ENCODE measurements around the gene CEP128. TPM values are rescaled to one million over a fixed set of nuclear protein-coding genes. Genes with fewer than 3 reads are reported as not detected.
A peak's percentile ranks its signal among the peaks of the same experiment; 100 is the strongest.

CEP128 gene
- total RNA-seq, 1 donor from 2014 or later, result 9.7 TPM

- no peak for TF ChIP-seq CTCF (IDR thresholded peaks at IDR 0.05)
- no peak overlapping the region for H3K27ac Mint-ChIP-seq (ENCODE audit: unreplicated experiment)
- peaks cover 10% of the 10 kb centered on the region for H3K9me3 Mint-ChIP-seq (ENCODE audit: unreplicated experiment)
- no peaks in the 10 kb centered on the region for H3K4me1 Mint-ChIP-seq (ENCODE audit: unreplicated experiment)
- no peaks in the 10 kb centered on the region for H3K27me3 Mint-ChIP-seq (ENCODE audit: unreplicated experiment)
- peaks cover 10% of the 10 kb centered on the region for H3K36me3 Mint-ChIP-seq (ENCODE audit: unreplicated experiment)
- no peak overlapping the region for H3K4me3 Mint-ChIP-seq (ENCODE audit: unreplicated experiment)
- no peak for DNase-seq (ENCODE audit: extremely low spot score, unreplicated experiment)
These were observed 143.3 kb downstream of the CEP128 start for GRCh38 chr14:80798211-80798610.

- H3K4me1 Mint-ChIP-seq (ENCODE audit: unreplicated experiment), result peaks cover 9% of the 10 kb centered on the region
- peaks cover 9% of the 10 kb centered on the region for H3K9me3 Mint-ChIP-seq (ENCODE audit: unreplicated experiment)
- H3K36me3 Mint-ChIP-seq (ENCODE audit: unreplicated experiment), result peaks cover 7% of the 10 kb centered on the region
- no peak overlapping the region for H3K4me3 Mint-ChIP-seq (ENCODE audit: unreplicated experiment)
- no peak overlapping the region for H3K27ac Mint-ChIP-seq (ENCODE audit: unreplicated experiment)
- no peak for TF ChIP-seq CTCF (IDR thresholded peaks at IDR 0.05)
- no peak for DNase-seq (ENCODE audit: extremely low spot score, unreplicated experiment)
- no peaks in the 10 kb centered on the region for H3K27me3 Mint-ChIP-seq (ENCODE audit: unreplicated experiment)
These were observed 148.8 kb downstream of the CEP128 start for GRCh38 chr14:80792771-80793170.

- no peak for TF ChIP-seq CTCF (IDR thresholded peaks at IDR 0.05)
- Mint-ChIP-seq H3K27me3 (ENCODE audit: unreplicated experiment) (no peaks in the 10 kb centered on the region), H3K9me3 (ENCODE audit: unreplicated experiment) (peaks cover 5% of the 10 kb centered on the region), H3K36me3 (ENCODE audit: unreplicated experiment) (peaks cover 3% of the 10 kb centered on the region), H3K4me1 (ENCODE audit: unreplicated experiment) (peaks cover 26% of the 10 kb centered on the region), H3K27ac (ENCODE audit: unreplicated experiment) (peak overlapping the region; percentile 56), H3K4me3 (ENCODE audit: unreplicated experiment) (no peak overlapping the region)
- no peak for DNase-seq (ENCODE audit: extremely low spot score, unreplicated experiment)
These were observed 153.7 kb downstream of the CEP128 start for GRCh38 chr14:80787876-80788275.

GRCh38 chr14:80784820-80785219, 156.7 kb downstream of the CEP128 start:
- Mint-ChIP-seq H3K4me1 (ENCODE audit: unreplicated experiment) (peaks cover 28% of the 10 kb centered on the region), H3K27ac (ENCODE audit: unreplicated experiment) (peak overlapping the region; percentile 36), H3K27me3 (ENCODE audit: unreplicated experiment) (no peaks in the 10 kb centered on the region), H3K36me3 (ENCODE audit: unreplicated experiment) (no peaks in the 10 kb centered on the region), H3K9me3 (ENCODE audit: unreplicated experiment) (peaks cover 5% of the 10 kb centered on the region), H3K4me3 (ENCODE audit: unreplicated experiment) (no peak overlapping the region)
- peak; percentile 58 for TF ChIP-seq CTCF (IDR thresholded peaks at IDR 0.05)
- no peak for DNase-seq (ENCODE audit: extremely low spot score, unreplicated experiment)

DNA sequence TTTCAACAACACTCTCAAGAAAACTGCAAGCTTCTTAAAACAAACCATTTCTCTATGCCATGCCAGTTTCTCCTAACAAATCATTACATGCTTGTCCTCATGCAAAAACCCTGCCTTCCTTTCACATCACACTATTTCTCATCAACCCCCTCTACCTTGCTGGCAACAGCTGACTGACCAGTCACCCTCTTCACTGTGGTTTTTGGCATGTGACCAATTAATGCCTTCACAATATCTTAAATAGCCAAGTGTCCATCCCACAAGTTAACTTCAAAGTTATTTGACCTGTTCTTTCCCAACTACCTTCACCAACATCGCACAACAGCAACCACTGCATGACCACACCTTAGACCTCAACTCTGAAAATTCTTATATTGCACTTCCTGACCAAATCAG, 159.6 kb downstream of the CEP128 start:
- no peak for TF ChIP-seq CTCF (IDR thresholded peaks at IDR 0.05)
- no peaks in the 10 kb centered on the region for H3K36me3 Mint-ChIP-seq (ENCODE audit: unreplicated experiment)
- DNase-seq (ENCODE audit: extremely low spot score, unreplicated experiment), result no peak
- H3K4me1 Mint-ChIP-seq (ENCODE audit: unreplicated experiment), result peaks cover 26% of the 10 kb centered on the region
- H3K27me3 Mint-ChIP-seq (ENCODE audit: unreplicated experiment), result no peaks in the 10 kb centered on the region
- H3K4me3 Mint-ChIP-seq (ENCODE audit: unreplicated experiment), result no peak overlapping the region
- no peak overlapping the region for H3K27ac Mint-ChIP-seq (ENCODE audit: unreplicated experiment)
- no peaks in the 10 kb centered on the region for H3K9me3 Mint-ChIP-seq (ENCODE audit: unreplicated experiment)
